ENCODE data around the gene DNAH12. TPM values are rescaled to one million over a fixed set of nuclear protein-coding genes. Genes with fewer than 3 reads are reported as not detected.
"Not testable (repeated sequence)": the region's sequence is repeated elsewhere in the genome, so short reads cannot be mapped to it uniquely, and the experiment has no call there.

The DNAH12 gene
- total RNA-seq, 1 donor from 2014 or later: 0.21 TPM

DNA sequence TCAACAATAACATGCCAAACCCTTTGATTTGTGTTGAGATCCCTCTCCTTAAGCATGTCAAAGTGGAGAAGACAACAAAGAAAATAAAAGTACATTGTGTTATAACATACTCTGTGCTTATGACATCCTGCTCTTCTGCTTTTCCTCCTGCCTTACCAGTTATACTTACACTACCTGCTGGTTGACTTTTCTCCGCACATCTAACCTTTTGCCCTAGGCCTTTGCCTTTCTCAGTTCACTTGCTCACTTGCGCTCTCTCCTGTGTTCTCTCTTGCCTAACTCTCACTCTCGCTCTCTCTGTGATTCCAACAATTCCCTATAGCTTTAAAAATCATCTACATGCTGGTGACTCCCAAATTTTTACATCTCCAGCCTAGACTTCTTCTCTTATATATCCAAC is 5.7 kb downstream of the DNAH12 start:
- DNase-seq: no peak

DNA sequence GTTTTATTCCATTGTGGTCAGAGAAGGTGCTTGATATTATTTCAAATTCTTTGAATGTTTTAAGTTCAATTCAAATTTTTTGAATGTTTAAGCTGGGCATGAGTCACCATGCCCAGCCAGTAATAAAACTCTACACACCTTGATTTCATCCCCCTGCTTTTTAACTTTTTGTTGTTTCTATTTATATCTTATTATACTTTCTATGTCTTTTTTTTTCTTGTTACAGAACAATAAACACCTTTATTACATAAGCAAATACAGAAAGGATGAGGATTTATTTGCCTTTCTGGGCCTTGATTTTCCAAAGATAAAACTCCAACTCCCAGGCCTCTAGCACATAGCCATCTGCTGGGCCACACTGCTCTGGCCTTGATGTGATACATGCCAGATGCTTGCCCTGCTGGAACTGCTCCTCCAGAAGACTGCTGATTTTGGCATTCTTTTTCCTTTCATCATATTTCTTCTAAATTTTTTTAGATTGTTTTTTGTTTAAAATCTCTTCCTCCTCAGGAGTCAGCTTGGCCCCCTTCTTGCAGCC is 14.0 kb downstream of the DNAH12 start:
- no peak for DNase-seq

DNA sequence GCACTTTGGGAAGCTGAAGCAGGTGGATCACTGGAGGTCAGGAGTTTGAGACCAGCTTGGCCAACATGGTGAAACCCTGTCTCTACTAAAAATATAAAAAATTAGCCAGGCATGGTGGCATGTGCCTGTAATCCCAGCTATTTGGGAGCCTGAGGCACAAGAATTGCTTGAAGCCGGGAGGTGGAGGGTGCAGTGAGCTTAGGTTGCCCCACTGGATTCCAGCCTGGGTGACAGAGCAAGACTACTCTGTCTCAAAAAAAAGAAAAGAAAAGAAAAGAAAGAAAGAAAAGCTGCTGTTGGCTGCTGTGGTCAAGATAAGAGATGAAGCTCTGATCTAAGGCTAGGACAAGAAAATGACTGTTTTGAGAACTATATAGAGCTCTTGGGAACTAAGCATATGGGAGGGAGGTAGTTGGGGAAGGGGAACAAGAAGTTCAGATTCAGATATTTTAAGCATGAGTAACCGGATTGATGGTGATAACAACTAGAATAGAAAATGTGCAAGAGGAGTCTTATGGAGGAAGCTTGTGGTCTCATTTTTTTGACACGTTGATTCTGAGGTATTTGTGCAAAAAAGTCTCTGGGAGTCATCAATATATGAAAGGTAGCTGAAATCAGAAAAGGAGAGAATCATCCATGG is 25.7 kb downstream of the DNAH12 start:
- no peak for DNase-seq

DNA sequence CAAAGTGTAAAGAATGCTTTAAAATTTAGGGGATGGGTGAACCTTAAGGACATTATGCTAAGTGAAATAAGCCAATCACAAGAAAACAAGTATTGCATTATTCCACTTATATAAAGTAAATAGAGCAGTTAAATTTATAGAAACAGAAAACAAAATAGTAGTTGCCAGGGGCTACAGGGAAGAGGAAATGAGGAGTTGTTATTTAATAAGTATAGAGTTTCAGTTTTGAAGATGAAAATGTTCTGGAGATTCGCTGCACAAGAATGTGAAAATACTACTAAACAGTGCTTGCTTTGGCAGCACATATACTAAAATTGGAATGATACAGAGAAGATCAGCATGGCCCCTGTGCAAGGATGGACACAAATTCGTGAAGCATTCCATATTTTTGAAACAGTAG is 32.0 kb downstream of the DNAH12 start:
- no peak for DNase-seq

DNA sequence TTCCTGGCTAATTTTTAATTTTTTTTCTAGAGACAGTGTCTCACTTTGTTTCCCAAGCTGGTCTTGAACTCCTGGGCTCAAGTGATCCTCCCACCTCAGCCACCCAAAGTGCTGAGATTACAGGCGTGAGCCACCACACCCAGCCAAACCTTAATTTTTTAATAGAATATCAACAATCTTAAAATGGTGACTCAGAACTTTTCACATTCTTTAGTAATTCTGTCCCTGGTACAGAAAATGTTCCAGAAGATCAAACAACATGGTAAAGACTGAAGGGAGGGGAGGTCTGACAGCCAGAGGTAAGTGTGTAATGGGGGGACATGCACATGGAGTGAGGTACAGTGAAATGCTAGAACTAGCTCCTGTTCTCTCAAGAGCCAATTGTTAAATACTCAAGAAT is 38.2 kb downstream of the DNAH12 start:
- no peak for DNase-seq

DNA sequence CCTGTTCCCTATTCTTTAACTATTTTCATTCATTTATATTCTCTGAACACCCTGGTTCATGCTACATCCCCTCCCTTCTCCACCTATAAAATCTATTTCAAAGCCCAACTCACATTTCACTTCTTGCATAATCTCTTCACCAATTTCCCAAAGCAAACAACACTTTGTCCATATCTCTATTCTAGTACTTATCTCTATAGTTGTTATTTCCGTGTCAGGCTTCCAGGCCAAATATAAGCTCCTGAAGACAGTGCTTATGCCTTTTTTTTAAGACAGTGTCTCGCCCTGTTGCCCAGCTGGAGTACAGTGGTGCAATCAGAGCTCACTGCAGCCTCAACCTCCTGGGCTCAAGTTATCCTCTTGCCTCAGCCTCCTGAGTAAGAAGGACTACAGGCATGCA is 43.6 kb downstream of the DNAH12 start:
- DNase-seq: no peak

DNA sequence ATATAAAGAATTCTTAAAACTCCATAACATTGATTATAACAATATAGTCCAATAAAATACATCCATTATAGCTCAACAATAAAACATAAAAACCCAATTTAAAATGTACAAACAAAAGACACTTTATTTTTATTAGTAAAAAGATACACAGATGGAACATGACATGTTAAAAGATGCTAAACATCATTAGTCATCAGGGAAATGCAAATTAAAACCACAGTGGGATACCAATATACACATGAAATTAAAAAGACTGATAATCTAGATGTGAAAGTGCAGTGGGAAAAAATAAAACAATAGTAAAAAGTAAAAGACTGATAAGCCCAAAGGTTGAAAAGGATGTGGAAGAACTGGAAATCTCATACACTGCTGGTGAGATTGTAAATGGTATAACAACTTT is 46.2 kb downstream of the DNAH12 start:
- no peak for DNase-seq

DNA sequence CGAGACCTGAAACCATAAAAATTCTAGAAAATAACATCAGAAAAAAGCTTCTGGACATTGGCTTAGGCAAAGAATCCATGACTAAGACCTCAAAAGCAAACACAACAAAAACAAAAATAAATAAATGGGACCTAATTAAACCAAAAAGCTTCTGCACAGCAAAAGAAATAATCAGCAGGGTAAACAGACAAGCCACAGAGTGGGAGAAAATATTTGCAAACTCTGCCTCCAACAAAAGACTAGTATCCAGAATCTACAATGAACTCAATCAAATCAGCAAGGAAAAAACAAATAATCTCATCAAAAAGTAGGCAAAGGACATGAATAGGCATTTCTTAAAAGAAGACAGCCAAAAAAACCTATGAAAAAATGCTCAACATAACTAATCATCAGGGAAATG is 59.6 kb downstream of the DNAH12 start:
- no peak for DNase-seq

DNA sequence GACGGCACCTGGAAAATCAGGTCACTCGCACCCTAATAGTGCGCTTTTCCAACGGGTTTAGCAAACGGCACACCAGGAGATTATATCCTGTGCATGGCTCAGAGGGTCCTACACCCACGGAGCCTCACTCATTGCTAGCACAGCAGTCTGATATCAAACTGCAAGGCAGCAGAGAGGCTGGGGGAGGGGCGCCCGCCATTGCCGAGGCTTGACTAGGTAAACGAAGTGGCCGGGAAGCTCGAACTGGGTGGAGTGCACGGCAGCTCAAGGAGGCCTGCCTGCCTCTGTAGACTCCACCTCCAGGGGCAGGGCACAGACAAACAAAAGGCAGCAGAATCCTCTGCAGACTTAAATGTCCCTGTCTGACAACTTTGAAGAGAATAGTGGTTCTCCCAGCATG is 67.0 kb downstream of the DNAH12 start:
- DNase-seq: not testable (repeated sequence)

DNA sequence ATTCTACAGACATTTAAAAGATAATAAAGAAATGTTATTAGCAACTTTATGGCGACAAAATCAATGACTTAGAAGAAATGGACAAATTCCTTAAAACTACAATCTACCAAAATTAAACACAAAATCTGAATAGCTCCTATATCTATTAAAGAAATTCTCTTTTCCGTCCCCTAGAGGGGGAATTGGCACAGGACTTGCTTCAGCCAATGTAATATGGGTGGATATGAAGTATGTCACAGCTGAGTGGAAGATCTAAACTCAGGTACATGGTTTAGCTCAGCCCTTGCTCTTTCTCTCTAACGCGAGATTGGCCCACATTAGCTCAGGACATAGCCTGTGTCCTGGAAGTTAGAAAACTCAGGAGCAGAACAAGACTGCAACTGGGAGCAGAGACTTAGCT is 79.3 kb downstream of the DNAH12 start:
- no peak for DNase-seq

DNA sequence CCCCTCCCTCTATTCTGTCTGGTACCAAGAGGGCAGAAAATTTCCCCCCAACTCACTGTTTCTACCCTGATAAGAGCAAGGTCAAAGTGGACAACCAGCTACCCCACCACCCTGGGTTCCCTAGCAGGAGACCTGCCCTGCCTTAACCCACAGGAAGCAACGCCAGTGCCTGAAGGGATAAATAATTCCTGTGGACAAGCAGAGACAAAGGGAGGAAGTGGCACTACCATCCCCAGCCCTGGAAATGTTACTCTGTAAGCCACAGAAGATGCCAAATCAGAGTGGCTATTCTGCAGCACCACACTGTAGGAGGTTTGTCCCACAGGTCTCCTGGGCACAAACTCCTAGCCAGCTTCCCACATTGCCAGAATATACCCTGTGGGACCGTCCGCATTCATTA is 80.1 kb downstream of the DNAH12 start:
- DNase-seq: no peak

DNA sequence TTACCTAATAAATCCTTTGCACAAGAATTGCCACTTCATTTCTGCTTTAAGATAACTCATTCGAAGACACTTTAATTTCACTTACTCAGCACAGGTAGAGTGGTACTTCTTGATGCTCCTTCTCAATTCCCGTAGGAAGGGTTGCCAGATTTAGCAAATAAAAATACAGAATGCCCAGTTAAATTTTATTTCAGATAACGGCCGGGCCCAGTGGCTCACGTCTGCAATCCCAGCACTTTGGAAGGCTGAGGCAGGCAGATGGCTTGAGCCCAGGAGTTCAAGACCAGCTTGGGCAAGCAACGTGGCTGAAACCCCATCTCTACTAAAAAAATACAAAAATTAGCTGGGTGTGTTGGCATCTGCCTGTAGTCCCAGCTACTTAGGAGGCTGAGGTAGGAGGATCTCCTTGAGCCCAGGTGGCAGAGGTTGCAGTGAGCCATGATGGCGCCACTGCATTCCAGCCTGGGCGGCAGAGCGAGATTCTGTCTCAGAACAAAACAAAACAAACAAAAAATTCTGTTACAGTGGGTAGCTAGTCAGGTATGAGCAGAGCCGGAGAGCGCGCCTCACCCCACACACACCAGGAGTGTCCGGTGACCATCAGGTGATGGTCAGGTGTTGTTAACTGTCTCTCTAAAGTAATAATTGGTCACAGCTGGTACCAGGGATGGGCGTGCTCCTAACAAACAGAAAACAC is 92.8 kb downstream of the DNAH12 start:
- no peak for DNase-seq

DNA sequence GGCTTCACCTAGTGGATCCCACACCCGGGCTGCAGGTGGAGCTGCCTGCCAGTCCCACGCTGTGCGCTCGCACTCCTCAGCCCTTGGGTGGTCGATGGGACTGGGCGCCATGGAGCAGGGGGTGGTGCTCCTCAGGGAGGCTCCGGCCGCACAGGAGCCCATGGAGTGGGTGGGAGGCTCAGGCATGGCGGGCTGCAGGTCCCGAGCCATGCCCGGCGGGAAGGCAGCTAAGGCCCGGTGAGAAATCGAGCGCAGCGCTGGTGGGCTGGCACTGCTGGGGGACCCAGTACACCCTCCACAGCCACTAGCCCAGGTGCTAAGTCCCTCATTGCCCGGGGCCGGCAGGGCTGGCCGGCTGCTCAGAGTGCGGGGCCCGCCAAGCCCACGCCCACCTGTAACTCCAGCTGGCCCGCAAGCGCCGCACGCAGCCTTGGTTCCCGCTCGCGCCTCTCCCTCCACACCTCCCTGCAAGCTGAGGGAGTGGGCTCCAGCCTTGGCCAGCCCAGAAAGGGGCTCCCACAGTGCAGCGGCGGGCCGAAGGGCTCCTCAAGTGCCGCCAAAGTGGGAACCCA is 94.8 kb downstream of the DNAH12 start:
- DNase-seq: not testable (repeated sequence)

DNA sequence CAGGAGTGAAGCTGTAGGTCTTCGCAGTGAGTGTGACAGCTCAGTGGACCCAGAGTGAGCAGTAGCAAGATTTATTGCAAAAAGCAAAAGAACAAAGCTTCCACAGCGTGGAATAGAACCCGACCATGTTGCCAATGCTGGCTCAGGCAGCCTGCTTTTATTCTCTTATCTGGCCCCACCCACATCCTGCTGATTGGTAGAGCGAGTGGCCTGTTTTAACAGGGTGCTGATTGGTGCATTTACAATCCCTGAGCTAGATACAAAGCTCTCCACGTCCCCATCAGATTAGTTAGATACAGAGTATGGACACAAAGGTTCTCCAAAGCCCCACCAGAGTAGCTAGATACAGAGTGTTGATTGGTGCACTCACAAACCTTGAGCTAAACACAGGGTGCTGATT is 95.7 kb downstream of the DNAH12 start:
- not testable (repeated sequence) for DNase-seq

DNA sequence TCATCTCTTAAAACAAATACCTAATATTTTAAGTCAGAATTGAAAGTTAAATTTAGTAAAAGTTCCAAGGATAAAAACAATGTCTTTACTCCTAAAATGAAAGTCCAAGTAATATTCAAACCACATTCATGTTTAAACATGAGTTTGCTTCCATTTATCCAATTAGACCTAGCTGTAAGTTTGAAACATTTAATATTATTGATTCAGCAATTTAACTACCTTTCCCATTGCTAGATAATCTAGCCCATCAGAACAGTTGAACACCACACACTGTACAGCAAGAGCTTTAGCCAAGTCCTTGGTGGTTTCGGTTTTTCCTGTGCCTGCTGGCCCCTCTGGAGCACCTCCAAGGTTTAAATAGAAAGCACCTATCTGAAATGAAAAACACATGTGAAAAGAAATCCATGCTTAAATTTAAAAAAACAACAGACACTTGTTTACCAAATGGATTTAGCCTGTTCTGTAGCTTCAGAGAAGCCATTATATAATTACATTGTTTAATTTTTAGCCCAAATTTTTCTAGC is 97.8 kb downstream of the DNAH12 start:
- peak; percentile 59 for DNase-seq

DNA sequence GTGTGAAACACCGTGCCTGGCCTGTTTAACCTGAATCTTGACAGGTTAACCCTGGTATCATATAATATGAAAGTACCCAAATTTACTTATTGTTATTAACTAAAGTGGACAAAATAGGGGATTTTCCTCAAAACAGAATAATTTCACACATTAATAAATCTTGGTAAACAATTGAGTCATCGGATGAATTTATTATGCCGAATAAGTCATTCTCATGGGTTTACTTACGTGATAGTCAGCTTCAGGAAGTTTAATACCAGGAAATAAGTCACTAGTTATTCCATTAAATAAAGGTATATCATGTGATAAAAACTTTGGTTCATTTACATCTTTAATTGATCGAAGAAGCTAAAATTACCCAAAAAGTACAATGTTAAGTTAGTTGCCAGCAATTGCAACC is 99.7 kb downstream of the DNAH12 start:
- DNase-seq: no peak

DNA sequence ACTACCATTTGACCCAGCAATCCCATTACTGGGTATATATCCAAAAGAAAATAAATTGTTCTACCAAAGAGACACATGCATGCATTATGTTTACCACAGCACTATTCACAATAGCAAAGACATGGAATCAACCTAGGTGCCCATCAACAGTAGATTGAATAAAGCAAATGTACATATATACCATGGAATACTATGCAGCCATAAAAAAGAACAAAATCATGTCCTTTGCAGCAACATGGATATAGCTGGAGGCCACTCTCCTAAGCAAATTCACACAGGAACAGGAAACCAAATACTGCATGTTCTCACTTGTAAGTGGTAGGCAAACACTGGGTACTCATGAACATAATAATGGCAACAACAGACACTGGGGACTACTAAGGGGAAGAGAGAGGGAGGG is 104.0 kb downstream of the DNAH12 start:
- DNase-seq: not testable (repeated sequence)

DNA sequence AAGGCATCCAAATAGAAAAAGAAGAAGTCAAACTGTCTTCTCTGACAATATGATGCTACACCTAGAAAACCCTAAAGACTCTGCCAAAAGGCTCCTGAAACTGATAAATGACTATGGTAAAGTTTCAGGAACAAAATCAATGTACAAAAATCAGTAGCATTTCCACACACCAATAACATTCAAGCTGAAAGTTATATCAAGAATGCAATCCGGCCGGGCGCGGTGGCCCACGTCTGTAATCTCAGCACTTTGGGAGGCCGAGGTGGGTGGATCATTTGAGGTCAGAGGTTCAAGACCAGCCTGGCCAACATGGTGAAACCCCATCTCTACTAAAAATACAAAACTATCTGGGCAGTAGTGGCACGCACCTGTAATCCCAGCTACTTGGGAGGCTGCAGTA is 105.7 kb downstream of the DNAH12 start:
- DNase-seq: not testable (repeated sequence)

DNA sequence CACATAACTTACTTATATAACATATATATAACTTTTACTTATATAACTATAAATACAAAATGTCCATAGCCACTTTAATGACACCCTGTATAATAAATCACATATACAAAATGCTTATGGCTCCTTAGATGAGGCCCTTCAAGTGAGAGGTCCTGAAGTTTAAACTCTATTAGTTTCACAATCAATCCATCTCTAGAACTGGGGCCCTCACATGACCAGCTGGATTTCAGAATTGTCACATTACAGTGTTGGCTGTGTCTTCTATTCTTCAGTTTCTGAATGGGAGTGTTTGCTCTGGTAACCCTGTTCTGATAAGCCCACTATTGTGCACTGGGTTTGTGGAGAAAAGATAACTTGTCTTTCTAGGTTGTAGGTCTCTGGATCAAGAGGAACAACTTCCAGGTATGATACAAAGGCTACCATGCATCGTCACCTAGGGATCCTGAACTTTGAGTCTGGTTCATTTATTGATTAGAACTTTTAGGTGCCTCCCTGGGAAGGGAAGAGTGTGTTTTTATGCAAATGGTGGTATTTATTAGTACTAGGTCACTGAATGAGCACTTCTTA is 107.9 kb downstream of the DNAH12 start:
- DNase-seq: no peak

DNA sequence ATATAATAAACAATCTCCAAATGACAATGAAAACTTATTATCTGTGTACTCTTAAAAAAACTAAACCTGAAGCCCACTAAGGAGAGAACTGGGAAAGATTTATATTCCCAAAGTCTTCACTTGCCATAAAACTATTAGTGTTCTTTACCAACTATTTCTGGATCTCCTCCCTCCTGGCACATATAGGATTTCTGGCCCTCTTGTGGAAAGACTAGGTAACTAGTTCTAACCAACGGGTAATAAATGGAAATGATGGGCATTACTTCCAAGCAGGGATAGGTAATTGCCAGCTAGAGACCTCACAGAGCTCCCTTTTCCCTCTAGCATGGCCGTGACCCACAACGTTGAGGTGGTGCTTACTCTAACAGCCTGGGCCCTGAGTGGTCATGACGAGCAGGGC is 110.1 kb downstream of the DNAH12 start:
- DNase-seq: peak; percentile 34

DNA sequence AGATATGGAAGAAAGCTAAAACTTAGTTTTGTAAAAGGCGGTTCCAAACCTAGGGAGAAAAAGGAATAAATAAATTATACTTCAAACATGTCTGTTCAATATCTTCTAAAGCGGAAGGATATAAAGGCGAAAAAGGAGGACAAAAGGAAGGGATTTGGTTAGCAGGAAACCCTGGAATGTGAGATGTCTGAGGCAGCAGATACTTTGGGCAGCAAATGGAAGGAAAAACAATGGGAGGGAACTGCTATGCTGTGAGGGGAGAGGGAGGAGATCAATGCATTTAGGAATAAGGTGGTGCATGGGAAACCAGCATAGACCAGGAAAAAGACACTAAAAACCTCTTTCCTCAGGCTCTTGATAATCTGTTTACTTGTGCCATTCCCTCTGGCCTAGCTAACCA is 120.8 kb downstream of the DNAH12 start:
- DNase-seq: no peak

DNA sequence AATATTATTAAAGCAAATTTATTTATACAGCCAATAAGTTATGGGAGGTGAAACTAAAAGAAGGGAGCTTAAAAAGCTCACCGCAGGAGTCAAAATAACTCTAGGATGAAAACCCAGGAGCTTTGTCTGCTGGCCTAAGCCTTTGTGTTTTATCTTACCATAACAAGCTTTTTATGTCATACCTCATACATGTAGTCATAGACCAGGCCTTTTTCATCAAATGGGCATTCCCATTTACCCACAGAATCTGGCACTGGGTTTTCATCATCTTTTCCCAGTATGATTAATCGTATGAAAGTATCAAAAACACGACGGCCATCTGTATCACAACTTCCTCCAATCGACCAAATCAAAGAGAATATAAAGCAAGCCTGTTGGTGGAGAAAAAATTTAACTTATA is 122.8 kb downstream of the DNAH12 start:
- DNase-seq: no peak

DNA sequence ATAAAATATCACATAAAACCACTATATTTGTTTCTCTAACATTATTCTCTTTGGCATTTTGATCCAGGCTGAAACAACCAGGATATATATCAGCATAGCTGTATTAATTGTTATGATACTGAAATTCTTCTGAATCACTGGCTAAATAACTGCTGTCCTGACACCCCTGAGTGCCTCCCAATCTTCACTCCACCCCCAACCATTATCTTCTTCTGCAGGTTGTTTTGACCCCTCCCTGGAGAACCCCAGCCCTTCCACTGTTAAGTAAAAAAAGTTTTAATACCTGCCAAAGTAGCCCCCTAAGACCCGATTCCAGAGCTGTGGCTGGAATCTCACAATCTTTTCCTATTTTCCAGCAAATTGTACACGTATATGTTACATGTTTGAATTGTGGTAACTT is 124.1 kb downstream of the DNAH12 start:
- DNase-seq: no peak

Measured in tongue (tissue), 2 donors.